ENCODE measurements around the gene RFX4.

DNA sequence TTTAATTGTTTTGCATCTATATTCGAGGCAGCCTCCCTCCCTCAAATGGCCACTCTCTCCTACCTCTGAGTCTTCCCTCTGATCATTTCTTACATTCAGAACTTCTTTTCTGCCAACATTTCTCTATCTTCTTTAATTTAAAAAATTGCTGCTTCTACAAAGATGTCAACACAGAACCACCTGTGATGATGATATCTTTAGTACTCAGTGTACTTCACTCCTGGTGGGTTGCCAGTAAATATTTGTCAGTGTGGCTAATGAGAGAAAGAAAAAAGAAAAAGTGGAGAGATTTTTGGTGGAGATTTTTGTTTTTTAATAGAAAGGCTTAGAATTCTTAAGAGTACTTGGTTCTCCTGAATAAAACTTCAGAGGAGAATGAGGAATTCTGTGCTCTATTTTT is 199.8 kb downstream of the RFX4 start:
- TF ChIP-seq, protein P1, sequence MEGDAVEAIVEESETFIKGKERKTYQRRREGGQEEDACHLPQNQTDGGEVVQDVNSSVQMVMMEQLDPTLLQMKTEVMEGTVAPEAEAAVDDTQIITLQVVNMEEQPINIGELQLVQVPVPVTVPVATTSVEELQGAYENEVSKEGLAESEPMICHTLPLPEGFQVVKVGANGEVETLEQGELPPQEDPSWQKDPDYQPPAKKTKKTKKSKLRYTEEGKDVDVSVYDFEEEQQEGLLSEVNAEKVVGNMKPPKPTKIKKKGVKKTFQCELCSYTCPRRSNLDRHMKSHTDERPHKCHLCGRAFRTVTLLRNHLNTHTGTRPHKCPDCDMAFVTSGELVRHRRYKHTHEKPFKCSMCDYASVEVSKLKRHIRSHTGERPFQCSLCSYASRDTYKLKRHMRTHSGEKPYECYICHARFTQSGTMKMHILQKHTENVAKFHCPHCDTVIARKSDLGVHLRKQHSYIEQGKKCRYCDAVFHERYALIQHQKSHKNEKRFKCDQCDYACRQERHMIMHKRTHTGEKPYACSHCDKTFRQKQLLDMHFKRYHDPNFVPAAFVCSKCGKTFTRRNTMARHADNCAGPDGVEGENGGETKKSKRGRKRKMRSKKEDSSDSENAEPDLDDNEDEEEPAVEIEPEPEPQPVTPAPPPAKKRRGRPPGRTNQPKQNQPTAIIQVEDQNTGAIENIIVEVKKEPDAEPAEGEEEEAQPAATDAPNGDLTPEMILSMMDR (conservative IDR thresholded peaks at IDR 0.05; ENCODE audit: low read depth, low read length): no peak
- no peak for TF ChIP-seq EZH2 (IDR thresholded peaks at IDR 0.05; ENCODE audit: borderline replicate concordance, low read depth, low read length, poor library complexity, severe bottlenecking)

Measured in A673 (cell line).